Measurements from ENCODE around the gene WNT16.
A peak's percentile ranks its signal among the peaks of the same experiment; 100 is the strongest.
"Not testable (repeated sequence)": the region's sequence is repeated elsewhere in the genome, so short reads cannot be mapped to it uniquely, and the experiment has no call there.

The WNT16 gene

GRCh38 chr7:121307021-121307574 is 21.7 kb upstream of the WNT16 start:
- DNase-seq, result no peak

- DNase-seq, result no peak
These were observed 15.5 kb upstream of the WNT16 start for GRCh38 chr7:121313220-121313792.

GRCh38 chr7:121313793-121314676 is 14.8 kb upstream of the WNT16 start:
- no peak for DNase-seq

GRCh38 chr7:121315170-121315569 is 13.6 kb upstream of the WNT16 start:
- DNase-seq, result not testable (repeated sequence)

GRCh38 chr7:121322460-121322859 is 6.3 kb upstream of the WNT16 start:
- no peak for DNase-seq

GRCh38 chr7:121323515-121324302 is 5.1 kb upstream of the WNT16 start:
- DNase-seq, result no peak

GRCh38 chr7:121327671-121328070 is 1.1 kb upstream of the WNT16 start:
- no peak for DNase-seq

GRCh38 chr7:121329191-121330052 is 622 bp downstream of the WNT16 start:
- peak; percentile 57 for DNase-seq

- DNase-seq, result peak; percentile 56
These were observed 1.4 kb downstream of the WNT16 start for GRCh38 chr7:121330053-121330833.

- no peak for DNase-seq
These were observed 2.2 kb downstream of the WNT16 start for GRCh38 chr7:121331048-121331447.

- DNase-seq, result no peak
These were observed 2.8 kb downstream of the WNT16 start for GRCh38 chr7:121331574-121331973.

GRCh38 chr7:121334376-121334775 is 5.6 kb downstream of the WNT16 start:
- no peak for DNase-seq

- no peak for DNase-seq
These were observed 6.3 kb downstream of the WNT16 start for GRCh38 chr7:121334875-121335648.

- DNase-seq, result no peak
These were observed 7.8 kb downstream of the WNT16 start for GRCh38 chr7:121336579-121336978.

- DNase-seq, result no peak
These were observed 8.6 kb downstream of the WNT16 start for GRCh38 chr7:121337398-121337797.

GRCh38 chr7:121339082-121339481 is 10.3 kb downstream of the WNT16 start:
- DNase-seq, result no peak

GRCh38 chr7:121341933-121342332 is 13.1 kb downstream of the WNT16 start:
- DNase-seq, result no peak

GRCh38 chr7:121342631-121343030 is 13.8 kb downstream of the WNT16 start:
- no peak for DNase-seq

- DNase-seq, result no peak
These were observed 14.5 kb downstream of the WNT16 start for GRCh38 chr7:121343302-121343701.

GRCh38 chr7:121344093-121344492 is 15.3 kb downstream of the WNT16 start:
- DNase-seq, result no peak

- DNase-seq, result no peak
These were observed 15.7 kb downstream of the WNT16 start for GRCh38 chr7:121344497-121344896.

All from right forelimb (tissue), 1 donor.